K562 (cell line): ENCODE data around the gene ACBD4. TPM values are rescaled to one million over a fixed set of nuclear protein-coding genes. Genes with fewer than 3 reads are reported as not detected.

Source experiments
- ATAC-seq: fragments of 200-7000 bp; cut with Tn5 transposase; 3 replicates; pipeline ENCODE4 v1.9.1; 2020; ENCODE audit warnings: moderate library complexity
- BruUV-seq: library from RNA; stranded (reverse); fragments of 400-500 nt; replicated peaks from 2 replicates; lab custom pipeline; 2021; lab: Mats Ljungman, UMichigan
- CTCF ChIA-PET: fragments of 300-600 bp; formaldehyde crosslinking; extraction: SDS; loops from one replicate; lab custom pipeline; 2021; ENCODE audit warnings: low intra/inter-chr PET ratio; lab: Yijun Ruan, JAX
- POLR2A ChIA-PET: fragments of 300-600, 350-650 bp; sonication (Branson Sonifier 250); formaldehyde crosslinking; extraction: SDS; loops from one replicate; lab custom pipeline; 2021; ENCODE audit warnings: antibody characterized with exemption, inconsistent platforms; lab: Yijun Ruan, JAX
- DNase-seq, 4 experiments: peaks; one replicate each; pipeline versions ENCODE4 v3.0.0 to v3.0.0-alpha.2; 2011 to 2018; ENCODE audit warnings: low spot score in 3 of 4, mixed read lengths in 3 of 4; ENCODE audit errors: extremely low read depth in 1 of 4
- FAIRE-seq: peaks from 2 replicates; lab custom pipeline; 2011; peaks lifted over from hg19 to GRCh38; lab: Jason Lieb, UNC
- H2AFZ ChIP-seq: 2 replicates; pipeline ENCODE4 v1.6.0; 2011; ENCODE audit warnings: low read depth, low read length, control low read depth, inconsistent platforms
- H3K27ac ChIP-seq: fragments of 200-600 bp; 3 replicates; pipeline ENCODE4 v1.8.0; 2011; ENCODE audit warnings: low read depth, mild to moderate bottlenecking, control low read depth, inconsistent platforms, low read length, moderate library complexity, mixed read lengths; ENCODE audit errors: extremely low read depth
- H3K27me3 ChIP-seq, 2 experiments: fragments of 300-600 bp in 1 of 2; 2 replicates in 1 of 2; 3 replicates in 1 of 2; pipeline versions ENCODE4 v1.6.0 to v1.8.0; 2011; ENCODE audit warnings: inconsistent platforms in 2 of 2, low read length in 2 of 2, mild to moderate bottlenecking in 1 of 2, mixed read lengths in 1 of 2, moderate library complexity in 1 of 2; ENCODE audit not compliant: control insufficient read depth in 2 of 2, insufficient read depth in 2 of 2
- H3K36me3 ChIP-seq: fragments of 300-600 bp; 3 replicates; pipeline ENCODE4 v1.8.0; 2011; ENCODE audit warnings: mild to moderate bottlenecking, low read length, inconsistent platforms; ENCODE audit not compliant: control insufficient read depth, insufficient read depth
- H3K4me1 ChIP-seq, 2 experiments: fragments of 200-600 bp in 1 of 2; replicated peaks in 1 of 2; 2 replicates in 1 of 2; 3 replicates in 1 of 2; pipeline versions ENCODE4 v1.5.1 to v1.8.0; 2011; ENCODE audit warnings: inconsistent platforms in 2 of 2, low read length in 2 of 2, mild to moderate bottlenecking in 1 of 2, mixed read lengths in 1 of 2, moderate library complexity in 1 of 2; ENCODE audit not compliant: control insufficient read depth in 2 of 2, insufficient read depth in 2 of 2
- H3K4me2 ChIP-seq: 2 replicates; pipeline ENCODE4 v1.6.1; 2011; ENCODE audit warnings: low read length, control low read depth, inconsistent platforms, mixed read lengths; ENCODE audit not compliant: insufficient read depth
- H3K4me3 ChIP-seq: fragments of 200-600 bp; sonication (generic), shearing (Covaris generic); 2 replicates; pipeline ENCODE4 v1.5.1; 2016; ENCODE audit warnings: control low read depth, inconsistent platforms
- H3K79me2 ChIP-seq: fragments of 200-600 bp; 3 replicates; pipeline ENCODE4 v1.8.0; 2011; ENCODE audit warnings: low read length, inconsistent platforms; ENCODE audit not compliant: control insufficient read depth, insufficient read depth
- H3K9ac ChIP-seq, 2 experiments: 2 replicates each; pipeline versions ENCODE4 v1.6.0 to v1.6.1; 2011; ENCODE audit warnings: low read depth in 2 of 2, low read length in 2 of 2, control low read depth in 1 of 2, inconsistent platforms in 1 of 2, mild to moderate bottlenecking in 1 of 2, mixed read lengths in 1 of 2; ENCODE audit not compliant: insufficient read depth in 1 of 2
- H3K9me1 ChIP-seq: one replicate; pipeline ENCODE4 v1.6.0; 2011; ENCODE audit warnings: inconsistent platforms, mild to moderate bottlenecking, low read length, moderate library complexity; ENCODE audit not compliant: control insufficient read depth, insufficient read depth
- H3K9me3 ChIP-seq: replicated peaks from 2 replicates; pipeline ENCODE4 v1.5.1; 2011; ENCODE audit warnings: low read depth, low read length, inconsistent platforms; ENCODE audit not compliant: control insufficient read depth, insufficient read depth
- H4K20me1 ChIP-seq: replicated peaks from 2 replicates; pipeline ENCODE4 v1.6.1; 2011; ENCODE audit warnings: low read length, inconsistent platforms, mixed read lengths; ENCODE audit not compliant: control insufficient read depth, insufficient read depth
- RREB1 ChIP-seq: fragments of 250-450 bp; sonication (Bioruptor Pico); IDR thresholded peaks from 2 replicates; pipeline ENCODE4 v1.4.0; 2020
- STAT5A ChIP-seq: IDR thresholded peaks from 2 replicates; pipeline ENCODE4 v1.6.1; 2012; ENCODE audit warnings: low read length, inconsistent platforms, borderline replicate concordance
- ZEB2 ChIP-seq: fragments of 450-650 bp; IDR thresholded peaks from 2 replicates; pipeline ENCODE4 v1.6.1; 2016
- ZNF695 ChIP-seq: fragments of 450-650 bp; formaldehyde crosslinking; IDR thresholded peaks from 2 replicates; pipeline ENCODE4 v1.4.0; 2020; ENCODE audit warnings: mild to moderate bottlenecking, moderate library complexity
- WGBS: fragments of 100-300 bp; shearing (Covaris generic); methylation state at CpG from one replicate; pipeline ENCODE4 v1.1.6; 2016; ENCODE audit warnings: low coverage, mixed read lengths; ENCODE audit not compliant: insufficient coverage; ENCODE audit errors: missing lambda C conversion rate; 5-methylcytosine and 5-hydroxymethylcytosine counted together
- in situ Hi-C: fragments of 300-500 bp; cut with MboI; formaldehyde crosslinking; loops from 4 replicates; pipeline ENCODE4 v1.15.0; 2018; ENCODE audit warnings: inconsistent platforms, mixed read lengths
- intact Hi-C: fragments of 100-400 bp; cut with micrococcal nuclease; formaldehyde crosslinking; loops from 2 replicates; pipeline ENCODE4 v1.14.2; 2022
- polyA plus RNA-seq, 8 experiments: library from polyadenylated mRNA; depleted of rRNA in 4 of 8; stranded (reverse) in 5 of 8; unstranded in 3 of 8; fragments of >200 nt; fragmentation: Nextera tagmentation in 2 of 8; fragmentation: Illumina TruSeq in 1 of 8; extraction: Ambion mirVana in 2 of 8; extraction: Trizol in 1 of 8; gene quantifications; 2 replicates each; pipeline versions ENCODE4 v1.2.1 to v1.2.3, GENCODE V29; 2011 to 2014; ENCODE audit warnings: inconsistent platforms in 1 of 8, missing spikeins in 1 of 8
- total RNA-seq, 7 experiments: library from RNA; depleted of rRNA in 6 of 7; stranded (reverse); fragments of >200 nt in 6 of 7; fragmentation: Illumina TruSeq in 2 of 7; extraction: Trizol in 2 of 7; gene quantifications; 2 replicates each; pipeline versions ENCODE4 v1.2.1 to v1.2.3, GENCODE V29; 2011 to 2021; ENCODE audit warnings: low replicate concordance in 1 of 7

The ACBD4 gene
- total and polyA plus RNA-seq, 9 of the 15 experiments (the other 6 are each of a cell fraction or from before 2014, with no cell fraction given): 0.14 to 6.9 (median 4.6) TPM

- Histone ChIP-seq H3K27me3 (no peaks in the 10 kb centered on the region), H2AFZ (no peak overlapping the region), H4K20me1 (no peaks in the 10 kb centered on the region; the same call in 1 of the 2 replicates), H3K27ac (no peak overlapping the region), H3K4me3 (no peak overlapping the region), H3K4me1 (no peaks in the 10 kb centered on the region), H3K9ac (no peak overlapping the region), H3K9me3 (no peaks in the 10 kb centered on the region), H3K36me3 (peaks cover 92% of the 10 kb centered on the region), H3K79me2 (no peaks in the 10 kb centered on the region), H3K4me2 (no peak overlapping the region)
- POLR2A ChIA-PET: interaction anchor here (0.8 to 1.5 kb wide), 4 partner anchors 10 to 27 kb away, joined by 3 to 4 read pairs (median 4); partner anchors contain the start of gene NMT1
- WGBS: 94% methylated on average over 3 of the region's 3 CpGs
- in situ Hi-C loops: no loop called here
- DNase-seq: no peak
- BruUV-seq: TSS peak; percentile 28
- intact Hi-C loops: no loop called here
- CTCF ChIA-PET: no interaction called here
- TF ChIP-seq ZNF695 (CRISPR knock-in tag) (no peak), STAT5A (no peak), RREB1 (CRISPR knock-in tag) (no peak), ZEB2 (no peak)
- TF ChIP-seq, all 486 proteins: peak for 0
- no peak for ATAC-seq
- no peak for FAIRE-seq
- H3K9me1 ChIP-seq: no peaks in the 10 kb centered on the region
Measured at GRCh38 chr17:45088741-45089140, 46.7 kb upstream of the ACBD4 start.
